GM23338 (cell line): ENCODE data around the gene KIAA0513. TPM values are rescaled to one million over a fixed set of nuclear protein-coding genes. Genes with fewer than 3 reads are reported as not detected.

Experiments used
- ATAC-seq: fragments of 200-7000 bp; cut with Tn5 transposase; 3 replicates; pipeline ENCODE4 v1.9.1; 2020
- DNase-seq: peaks from one replicate; pipeline ENCODE4 v3.0.0-alpha.2; 2015; ENCODE audit warnings: low spot score
- H2AFZ ChIP-seq: fragments of 200-600 bp; sonication (generic); 2 replicates; pipeline ENCODE4 v1.8.0; 2016; ENCODE audit warnings: antibody characterized with exemption, mild to moderate bottlenecking, moderate library complexity
- H3F3A ChIP-seq: fragments of 200-600 bp; sonication (generic); replicated peaks from 2 replicates; pipeline ENCODE4 v1.8.0; 2017; ENCODE audit warnings: antibody characterized with exemption, mixed run types, low read depth
- H3K27ac ChIP-seq: fragments of 200-600 bp; sonication (generic); 2 replicates; pipeline ENCODE4 v1.6.1; 2016; ENCODE audit warnings: low read depth
- H3K27me3 ChIP-seq: fragments of 200-600 bp; sonication (generic); 2 replicates; pipeline ENCODE4 v1.8.0; 2016; ENCODE audit warnings: mild to moderate bottlenecking, mixed run types, moderate library complexity; ENCODE audit not compliant: insufficient read depth
- H3K36me3 ChIP-seq: fragments of 200-600 bp; sonication (generic); 2 replicates; pipeline ENCODE4 v1.8.0; 2016; ENCODE audit warnings: mild to moderate bottlenecking; ENCODE audit not compliant: insufficient read depth
- H3K4me1 ChIP-seq: fragments of 200-600 bp; sonication (generic); 2 replicates; pipeline ENCODE4 v1.8.0; 2016; ENCODE audit warnings: mild to moderate bottlenecking, moderate library complexity; ENCODE audit not compliant: insufficient read depth
- H3K4me2 ChIP-seq: fragments of 200-600 bp; sonication (generic); 2 replicates; pipeline ENCODE4 v1.7.1; 2017; ENCODE audit warnings: mixed run types
- H3K4me3 ChIP-seq: fragments of 200-600 bp; sonication (generic); 2 replicates; pipeline ENCODE4 v1.6.1; 2016; ENCODE audit warnings: mixed run types
- H3K79me2 ChIP-seq: fragments of 200-600 bp; sonication (generic); replicated peaks from 2 replicates; pipeline ENCODE4 v1.8.0; 2017; ENCODE audit warnings: mild to moderate bottlenecking; ENCODE audit not compliant: insufficient read depth
- H3K9me2 ChIP-seq: fragments of 200-600 bp; sonication (generic); 2 replicates; pipeline ENCODE4 v1.8.0; 2017; ENCODE audit not compliant: insufficient read depth
- H4K20me1 ChIP-seq: fragments of 200-600 bp; sonication (generic); replicated peaks from 2 replicates; pipeline ENCODE4 v1.8.0; 2017; ENCODE audit warnings: mild to moderate bottlenecking; ENCODE audit not compliant: insufficient read depth
- H3K27ac Mint-ChIP-seq: 2 replicates; pipeline ENCODE4 v1.8.0; 2020; ENCODE audit warnings: inconsistent platforms, mild to moderate bottlenecking, moderate library complexity, mixed read lengths
- H3K27me3 Mint-ChIP-seq: 3 replicates; pipeline ENCODE4 v1.8.0; 2022; ENCODE audit warnings: low read depth, mild to moderate bottlenecking, moderate library complexity, mixed read lengths, inconsistent platforms; ENCODE audit not compliant: insufficient read depth, poor library complexity
- H3K36me3 Mint-ChIP-seq: 3 replicates; pipeline ENCODE4 v1.8.0; 2021; ENCODE audit warnings: low read depth, mild to moderate bottlenecking, inconsistent platforms, moderate library complexity, mixed read lengths
- H3K4me1 Mint-ChIP-seq: 3 replicates; pipeline ENCODE4 v1.8.0; 2020; ENCODE audit warnings: mild to moderate bottlenecking, inconsistent platforms, mixed read lengths
- H3K4me3 Mint-ChIP-seq: 3 replicates; pipeline ENCODE4 v1.8.0; 2021; ENCODE audit warnings: moderate library complexity, mild to moderate bottlenecking, inconsistent platforms, mixed read lengths
- H3K9me3 Mint-ChIP-seq: 3 replicates; pipeline ENCODE4 v1.8.0; 2020; ENCODE audit warnings: moderate library complexity, mild to moderate bottlenecking, inconsistent platforms, mixed read lengths
- ETS1 ChIP-seq: IDR thresholded peaks from 2 replicates; pipeline ENCODE4 v1.6.1; 2016; ENCODE audit warnings: antibody characterized with exemption
- NANOG ChIP-seq: IDR thresholded peaks from 2 replicates; pipeline ENCODE4 v1.6.1; 2016; ENCODE audit warnings: antibody characterized with exemption, borderline replicate concordance
- ZNF462 ChIP-seq: fragments of 250-450 bp; sonication (Bioruptor Pico); IDR thresholded peaks from 2 replicates; pipeline ENCODE4 v1.5.0; 2020; ENCODE audit warnings: mild to moderate bottlenecking, moderate library complexity
- polyA plus RNA-seq: library from polyadenylated mRNA; unstranded; fragments of >200 nt; fragmentation: Nextera tagmentation; extraction: Ambion mirVana; gene quantifications from 2 replicates; pipeline ENCODE4 v1.2.1, GENCODE V29; 2016
- total RNA-seq: library from RNA; depleted of rRNA; stranded (reverse); fragments of >200 nt; shearing (Covaris generic); gene quantifications from 2 replicates; pipeline ENCODE4 v1.2.3, GENCODE V29; 2014
- TF ChIP-seq, protein P1 (sequence below), 2 experiments: fragments of 200-600 bp in 1 of 2; sonication (generic) in 1 of 2; conservative IDR thresholded peaks; 2 replicates each; pipeline versions ENCODE4 v1.5.1 to v1.6.1; 2016 to 2017; ENCODE audit warnings: antibody characterized with exemption in 2 of 2, low read depth in 2 of 2, mild to moderate bottlenecking in 2 of 2, moderate library complexity in 1 of 2

The KIAA0513 gene
- total and polyA plus RNA-seq, 2 experiments from 2014 or later: 2.1 to 8.7 TPM

DNA sequence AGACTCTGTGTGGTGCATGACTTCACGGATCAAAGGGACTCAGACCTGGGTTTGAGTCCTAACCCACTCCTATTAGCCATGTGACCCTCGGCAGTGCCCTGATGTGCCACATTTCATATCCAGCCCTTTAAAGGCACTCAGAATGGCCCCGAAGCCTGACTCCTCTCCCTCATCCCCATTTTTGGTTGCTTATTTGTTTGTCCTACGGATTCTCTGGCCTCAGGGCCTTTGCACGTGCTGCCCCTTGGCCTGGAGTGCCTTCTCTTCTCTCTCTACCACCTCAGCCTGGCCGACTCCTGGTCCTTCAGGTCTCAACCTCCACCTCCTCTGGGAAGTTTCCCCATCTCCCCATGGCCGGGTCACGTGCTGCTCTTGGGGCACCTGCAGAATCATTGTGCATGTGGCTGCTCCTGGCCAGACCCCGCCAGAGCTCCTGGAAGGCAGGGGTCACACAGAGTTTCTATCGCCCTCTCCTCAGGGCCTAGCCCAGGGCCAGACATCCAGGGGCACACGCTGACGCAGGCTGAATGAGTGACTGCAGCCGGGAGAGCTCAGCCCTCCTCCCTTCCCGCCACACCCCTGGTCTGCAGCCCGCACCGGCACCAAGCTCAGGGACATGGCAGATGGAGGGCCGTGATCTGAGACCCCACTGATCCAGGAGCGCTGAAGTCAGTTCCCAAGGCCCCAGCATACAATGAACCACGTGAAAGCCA, 106.6 kb downstream of the KIAA0513 start (continued):
- TF ChIP-seq ZNF462 (CRISPR knock-in tag) (no peak), NANOG (no peak), ETS1 (no peak)

GRCh38 chr16:85134789-85135142, 107.2 kb downstream of the KIAA0513 start:
- no peak overlapping the region for H3K27ac ChIP-seq
- H3K4me2 ChIP-seq: no peak overlapping the region
- Mint-ChIP-seq H3K4me1 (peaks cover 36% of the 10 kb centered on the region), H3K27me3 (peaks cover 29% of the 10 kb centered on the region), H3K36me3 (no peaks in the 10 kb centered on the region), H3K27ac (no peak overlapping the region), H3K4me3 (no peak overlapping the region), H3K9me3 (peaks cover 2% of the 10 kb centered on the region; the same call in 2 of the 3 replicates)
- no peaks in the 10 kb centered on the region for H3K9me2 ChIP-seq
- no peak overlapping the region for H2AFZ ChIP-seq
- H3F3A ChIP-seq: no peaks in the 10 kb centered on the region
- ATAC-seq: no peak
- no peaks in the 10 kb centered on the region for H3K79me2 ChIP-seq
- H3K4me1 ChIP-seq: peaks cover 14% of the 10 kb centered on the region
- no peaks in the 10 kb centered on the region for H3K27me3 ChIP-seq
- TF ChIP-seq, protein P1, sequence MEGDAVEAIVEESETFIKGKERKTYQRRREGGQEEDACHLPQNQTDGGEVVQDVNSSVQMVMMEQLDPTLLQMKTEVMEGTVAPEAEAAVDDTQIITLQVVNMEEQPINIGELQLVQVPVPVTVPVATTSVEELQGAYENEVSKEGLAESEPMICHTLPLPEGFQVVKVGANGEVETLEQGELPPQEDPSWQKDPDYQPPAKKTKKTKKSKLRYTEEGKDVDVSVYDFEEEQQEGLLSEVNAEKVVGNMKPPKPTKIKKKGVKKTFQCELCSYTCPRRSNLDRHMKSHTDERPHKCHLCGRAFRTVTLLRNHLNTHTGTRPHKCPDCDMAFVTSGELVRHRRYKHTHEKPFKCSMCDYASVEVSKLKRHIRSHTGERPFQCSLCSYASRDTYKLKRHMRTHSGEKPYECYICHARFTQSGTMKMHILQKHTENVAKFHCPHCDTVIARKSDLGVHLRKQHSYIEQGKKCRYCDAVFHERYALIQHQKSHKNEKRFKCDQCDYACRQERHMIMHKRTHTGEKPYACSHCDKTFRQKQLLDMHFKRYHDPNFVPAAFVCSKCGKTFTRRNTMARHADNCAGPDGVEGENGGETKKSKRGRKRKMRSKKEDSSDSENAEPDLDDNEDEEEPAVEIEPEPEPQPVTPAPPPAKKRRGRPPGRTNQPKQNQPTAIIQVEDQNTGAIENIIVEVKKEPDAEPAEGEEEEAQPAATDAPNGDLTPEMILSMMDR (conservative IDR thresholded peaks at IDR 0.05; ENCODE audit: low read depth in 2 of 2): no peak
- H4K20me1 ChIP-seq: no peaks in the 10 kb centered on the region
- DNase-seq: no peak
- no peaks in the 10 kb centered on the region for H3K36me3 ChIP-seq
- no peak overlapping the region for H3K4me3 ChIP-seq
